Measurements from ENCODE around the gene NUP85.
"Not testable (repeated sequence)": the region's sequence is repeated elsewhere in the genome, so short reads cannot be mapped to it uniquely, and the experiment has no call there.

The NUP85 gene

GRCh38 chr17:75240394-75241142 lies 35.1 kb downstream of the NUP85 start:
- DNase-seq (ENCODE audit: extremely low read depth in 1 of 2, low read depth in 1 of 2), result no peak

DNA sequence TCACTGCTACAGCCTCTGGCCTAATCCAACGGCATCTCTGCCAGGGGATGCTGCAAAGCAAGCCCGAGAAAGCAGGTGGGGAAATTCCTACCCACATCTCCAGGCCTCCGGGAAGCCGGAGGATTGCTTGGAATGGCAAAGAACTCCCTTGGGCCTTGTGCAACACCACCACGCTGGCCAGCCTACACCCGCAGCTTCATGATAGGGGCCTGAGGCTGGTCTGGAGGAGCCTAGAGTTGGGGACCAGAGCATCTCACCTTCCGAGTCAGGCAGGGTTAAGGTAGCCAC lies 35.6 kb downstream of the NUP85 start:
- DNase-seq (ENCODE audit: extremely low read depth in 1 of 2, low read depth in 1 of 2), result no peak

GRCh38 chr17:75241502-75241901 lies 36.0 kb downstream of the NUP85 start:
- DNase-seq (ENCODE audit: extremely low read depth in 1 of 2, low read depth in 1 of 2), result no peak

- no peak for DNase-seq (ENCODE audit: extremely low read depth in 1 of 2, low read depth in 1 of 2)
These were observed 36.5 kb downstream of the NUP85 start for GRCh38 chr17:75241996-75242460.

DNA sequence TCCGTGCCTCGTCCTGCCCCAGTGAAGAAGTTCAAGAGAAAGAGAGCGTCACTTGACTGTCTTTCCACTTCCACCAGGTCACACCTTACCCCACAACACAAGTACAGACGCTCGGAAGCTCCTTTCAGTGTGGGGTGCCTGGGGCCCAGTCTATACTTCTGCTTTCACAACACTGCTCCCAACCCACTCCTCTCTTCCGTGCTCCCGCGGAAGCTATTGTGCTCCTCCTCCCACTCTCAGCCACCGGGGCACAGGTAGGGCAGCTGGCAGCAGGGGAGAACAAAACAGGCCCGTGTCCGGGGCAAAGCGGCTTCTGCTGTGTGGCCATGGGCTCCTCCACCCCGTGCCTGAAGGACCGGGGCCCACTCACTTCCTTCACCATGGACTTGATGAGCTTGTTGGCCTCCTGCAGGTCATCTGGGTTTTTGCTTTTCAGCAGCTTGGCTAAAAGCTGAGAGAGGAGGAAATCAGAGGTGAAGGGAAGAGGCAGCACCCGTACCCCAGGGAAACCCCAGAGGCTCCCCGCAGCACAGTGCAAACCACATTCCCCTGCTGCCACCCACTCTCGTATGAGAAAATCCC lies 37.1 kb downstream of the NUP85 start:
- DNase-seq (ENCODE audit: extremely low read depth in 1 of 2, low read depth in 1 of 2), result no peak

DNA sequence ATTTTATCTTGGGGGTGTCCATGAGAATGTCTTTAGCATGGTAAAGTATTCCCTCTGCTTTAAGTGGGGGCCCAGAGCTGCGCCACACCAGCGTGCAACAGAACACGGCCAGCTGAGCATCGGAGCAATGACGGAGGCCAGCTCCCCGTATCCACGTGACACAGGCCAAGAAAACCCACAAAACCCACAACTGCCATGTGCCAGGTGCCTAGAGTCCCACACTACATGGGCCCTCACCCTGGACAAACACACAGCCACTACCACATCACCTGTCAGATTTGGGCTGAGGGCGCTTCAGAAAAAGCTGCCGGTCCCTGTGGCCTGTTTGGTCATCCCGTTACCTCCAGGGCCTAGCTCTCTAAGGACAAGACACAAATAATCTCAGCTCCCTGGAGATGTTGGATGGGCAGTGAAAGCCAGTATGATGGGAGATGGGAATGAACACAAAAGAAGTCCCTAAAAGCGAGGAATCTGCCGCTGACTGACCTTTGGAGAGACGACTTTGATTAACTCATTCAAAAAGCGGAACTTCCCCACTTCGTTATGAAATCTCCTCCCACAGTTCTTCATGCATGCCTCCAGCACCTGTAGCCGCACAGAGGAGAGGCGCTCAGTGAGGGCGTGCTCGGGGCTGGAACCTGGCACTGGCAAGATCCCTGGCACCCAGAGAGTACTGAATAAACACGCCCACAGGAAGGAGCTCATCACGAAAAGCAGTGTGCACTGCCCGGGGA lies 38.8 kb downstream of the NUP85 start:
- no peak for DNase-seq (ENCODE audit: extremely low read depth in 1 of 2, low read depth in 1 of 2)

GRCh38 chr17:75245011-75245410 lies 39.5 kb downstream of the NUP85 start:
- no peak for DNase-seq (ENCODE audit: extremely low read depth in 1 of 2, low read depth in 1 of 2)

DNA sequence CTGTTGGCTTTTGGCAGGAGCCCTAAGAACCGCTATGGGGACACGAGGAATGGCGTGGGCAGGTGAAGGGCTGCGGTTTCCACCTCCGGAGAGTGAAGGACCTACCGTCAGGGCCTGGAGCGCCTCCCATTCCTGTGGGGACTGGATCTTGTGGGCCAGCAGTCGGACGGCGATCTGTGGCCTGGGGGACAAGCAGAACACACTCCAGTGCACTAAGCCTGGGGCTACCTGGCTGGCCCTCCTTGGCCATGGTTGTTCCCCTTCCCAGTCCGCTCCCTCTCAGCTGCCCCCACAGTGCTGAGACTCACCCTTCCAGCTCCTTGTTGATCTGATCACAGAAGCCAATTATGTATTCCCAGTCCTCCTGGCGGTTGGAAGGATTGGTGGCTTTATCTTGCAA lies 40.9 kb downstream of the NUP85 start:
- no peak for DNase-seq (ENCODE audit: extremely low read depth in 1 of 2, low read depth in 1 of 2)

DNA sequence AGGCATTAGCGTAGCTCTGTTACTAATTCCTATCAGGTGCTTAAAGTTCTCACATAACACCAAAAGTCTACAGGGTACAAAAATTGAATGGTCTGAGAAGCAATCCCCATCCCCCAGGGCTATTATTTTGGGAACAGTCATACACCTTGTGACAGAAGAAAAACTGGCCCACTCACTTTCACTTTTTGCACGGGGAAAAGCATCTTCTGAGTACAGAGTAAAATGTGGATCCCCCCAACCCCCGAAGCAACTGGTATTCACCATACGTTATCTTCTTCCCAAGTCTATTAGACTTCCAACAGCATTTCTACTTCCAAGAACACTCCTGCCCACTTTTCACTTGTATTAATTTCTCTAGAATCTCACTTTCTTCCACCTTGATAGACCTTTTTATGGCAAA lies 44.1 kb downstream of the NUP85 start:
- DNase-seq (ENCODE audit: extremely low read depth in 1 of 2, low read depth in 1 of 2), result no peak

DNA sequence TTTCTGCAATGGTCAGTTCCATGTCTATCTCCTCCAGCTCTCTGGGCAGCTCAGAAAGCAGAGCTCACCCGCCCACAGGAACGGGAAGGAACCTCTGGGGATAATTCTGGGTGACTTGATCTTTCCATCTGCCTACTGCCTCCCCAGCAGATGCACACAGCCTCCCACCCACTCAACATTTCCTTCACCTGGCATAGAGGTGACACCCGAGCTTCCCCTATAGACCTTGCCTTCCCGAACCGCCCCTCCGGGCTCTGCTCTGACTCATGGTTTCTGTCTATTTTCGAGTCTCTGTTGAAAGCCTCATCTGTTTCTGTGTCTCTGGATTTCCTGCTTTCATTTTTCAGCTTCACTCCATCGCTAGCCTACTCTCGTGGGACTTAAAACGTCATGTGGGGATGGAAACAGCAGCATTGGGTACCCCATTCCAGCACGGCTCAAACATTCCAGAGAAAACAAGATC lies 44.6 kb downstream of the NUP85 start:
- DNase-seq (ENCODE audit: extremely low read depth in 1 of 2, low read depth in 1 of 2), result peak in 1 of 2 donors; percentile 43

DNA sequence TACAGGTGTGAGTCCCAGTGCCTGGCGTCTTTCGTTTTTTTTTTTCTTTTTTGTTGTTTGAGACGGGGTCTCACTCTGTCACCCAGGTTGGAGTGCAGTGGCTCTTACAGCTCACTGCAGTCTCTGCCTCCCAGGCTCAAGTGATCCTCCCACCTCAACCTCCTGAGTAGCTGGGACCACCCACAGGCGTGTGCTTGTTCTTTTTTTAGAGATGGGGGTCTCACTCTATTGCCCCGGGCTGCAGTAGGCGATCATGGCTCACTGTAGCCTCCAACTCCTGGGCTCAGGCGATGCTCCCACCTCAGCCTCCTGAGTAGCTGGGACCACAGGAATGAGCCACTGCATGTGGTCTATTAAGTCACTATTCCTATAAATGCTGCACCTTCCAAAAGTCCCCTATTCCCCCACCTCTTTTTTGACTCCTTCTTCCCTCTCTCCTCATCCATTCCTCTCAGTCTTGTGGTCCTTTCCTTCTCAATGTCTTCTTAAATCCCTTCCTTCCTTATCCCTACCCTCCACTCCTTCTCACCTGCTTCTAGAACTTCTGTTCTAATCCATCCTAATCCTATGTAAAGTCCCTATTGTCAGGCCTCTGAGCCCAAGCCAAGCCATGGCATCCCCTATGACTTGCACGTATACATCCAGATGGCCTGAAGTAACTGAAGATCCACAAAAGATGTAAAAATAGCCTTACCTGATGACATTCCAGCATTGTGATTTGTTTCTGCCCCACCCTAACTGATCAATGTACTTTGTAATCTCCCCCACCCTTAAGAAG lies 46.7 kb downstream of the NUP85 start:
- no peak for DNase-seq (ENCODE audit: extremely low read depth in 1 of 2, low read depth in 1 of 2)

DNA sequence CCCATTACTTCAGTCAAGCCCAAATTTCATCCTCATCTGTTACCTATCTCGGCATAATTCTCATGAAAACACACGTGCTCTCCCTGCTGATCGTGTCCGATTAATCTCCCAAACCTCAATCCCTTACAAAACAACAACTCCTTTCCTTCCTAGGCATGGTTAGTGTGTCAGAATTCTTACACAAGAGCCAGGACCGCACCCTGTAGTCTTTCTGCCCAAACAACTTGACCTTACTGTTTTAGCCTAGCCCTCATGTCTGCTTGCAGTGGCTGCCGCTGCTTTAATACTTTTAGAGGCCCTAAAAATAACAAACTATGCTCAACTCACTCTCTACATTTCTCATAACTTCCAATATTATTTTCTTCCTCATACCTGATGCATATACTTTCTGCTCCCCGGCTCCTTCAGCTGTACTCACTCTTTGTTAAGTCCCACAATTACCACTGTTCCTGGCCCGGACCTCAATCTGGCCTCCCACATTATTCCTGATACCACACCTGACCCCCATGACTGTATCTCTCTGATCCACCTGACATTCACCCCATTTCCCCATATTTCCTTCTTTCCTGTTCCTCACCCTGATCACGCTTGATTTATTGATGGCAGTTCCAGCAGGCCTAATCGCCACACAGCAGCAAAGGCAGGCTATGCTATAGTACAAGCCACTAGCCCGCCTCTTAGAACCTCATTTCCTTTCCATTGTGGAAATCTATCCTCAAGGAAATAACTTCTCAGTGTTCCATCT lies 50.6 kb downstream of the NUP85 start:
- not testable (repeated sequence) for DNase-seq (ENCODE audit: extremely low read depth in 1 of 2, low read depth in 1 of 2)

DNA sequence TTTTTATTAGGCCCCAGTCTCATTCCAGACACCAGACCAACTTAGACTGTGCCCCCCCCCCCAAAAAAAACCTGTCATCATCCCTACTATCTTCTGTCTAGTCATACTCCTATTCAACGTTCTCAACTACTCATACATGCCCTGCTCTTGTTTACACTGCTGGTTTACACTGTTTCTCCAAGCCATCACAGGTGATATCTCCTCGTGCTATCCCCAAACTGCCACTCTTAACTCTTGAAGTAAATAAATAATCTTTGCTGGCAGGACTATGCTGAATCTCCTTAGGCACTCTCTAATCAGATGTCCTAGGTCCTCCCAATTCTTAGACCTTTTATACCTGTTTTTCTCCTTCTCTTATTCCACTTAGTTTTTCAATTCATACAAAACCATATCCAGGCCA lies 51.7 kb downstream of the NUP85 start:
- DNase-seq (ENCODE audit: extremely low read depth in 1 of 2, low read depth in 1 of 2), result not testable (repeated sequence)

- DNase-seq (ENCODE audit: extremely low read depth in 1 of 2, low read depth in 1 of 2), result no peak
These were observed 55.3 kb downstream of the NUP85 start for GRCh38 chr17:75260641-75261335.

DNA sequence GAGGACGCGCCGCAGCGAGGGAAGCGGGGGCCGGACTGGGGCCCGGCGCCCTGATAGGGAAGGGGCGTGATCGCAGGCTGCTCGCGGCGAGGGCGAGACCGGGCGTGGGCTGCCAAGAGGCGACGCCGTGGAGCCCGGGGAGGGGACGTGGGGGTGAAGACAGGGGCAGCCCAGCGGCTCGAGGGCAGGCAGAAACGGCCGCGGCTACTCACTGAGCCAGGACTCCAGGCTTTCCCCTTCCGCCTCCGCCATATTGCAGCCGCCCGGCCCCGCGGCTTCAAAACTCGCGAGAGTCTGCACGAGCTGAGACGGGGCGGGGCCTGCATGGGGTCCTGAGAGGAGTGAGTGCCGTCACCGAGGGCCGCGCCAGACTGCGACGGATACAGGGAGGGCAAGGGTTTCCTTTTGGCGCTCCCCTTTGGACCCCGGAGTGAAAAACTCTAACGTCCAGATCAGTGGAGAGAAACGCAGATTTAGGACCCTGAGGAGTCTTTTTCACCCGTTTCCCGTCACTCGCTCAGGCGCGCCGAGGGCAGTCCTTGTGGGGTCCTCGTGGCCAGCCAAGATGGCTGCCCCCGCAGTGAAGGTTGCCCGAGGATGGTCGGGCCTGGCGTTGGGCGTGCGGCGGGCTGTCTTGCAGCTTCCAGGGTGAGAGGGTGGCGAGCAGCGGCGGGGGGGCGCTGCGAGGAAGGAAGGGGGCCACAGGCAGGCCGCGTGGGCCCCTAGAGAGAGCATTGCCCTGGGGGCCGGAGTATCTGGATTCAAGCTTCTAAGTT lies 56.0 kb downstream of the NUP85 start, which contains the start of the genes GGA3 and MRPS7:
TSS of gene GGA3 (minus strand) at position 271 of the 776 bp plus-strand sequence. CDS start at position 252, 19 bp downstream.
TSS of gene MRPS7 (plus strand) at position 544 of the 776 bp plus-strand sequence. CDS start at position 566, 22 bp downstream.
- DNase-seq (ENCODE audit: extremely low read depth in 1 of 2, low read depth in 1 of 2), result peak; percentile 91 to 92

GRCh38 chr17:75262112-75262606 lies 56.7 kb downstream of the NUP85 start:
- DNase-seq (ENCODE audit: extremely low read depth in 1 of 2, low read depth in 1 of 2), result no peak

DNA sequence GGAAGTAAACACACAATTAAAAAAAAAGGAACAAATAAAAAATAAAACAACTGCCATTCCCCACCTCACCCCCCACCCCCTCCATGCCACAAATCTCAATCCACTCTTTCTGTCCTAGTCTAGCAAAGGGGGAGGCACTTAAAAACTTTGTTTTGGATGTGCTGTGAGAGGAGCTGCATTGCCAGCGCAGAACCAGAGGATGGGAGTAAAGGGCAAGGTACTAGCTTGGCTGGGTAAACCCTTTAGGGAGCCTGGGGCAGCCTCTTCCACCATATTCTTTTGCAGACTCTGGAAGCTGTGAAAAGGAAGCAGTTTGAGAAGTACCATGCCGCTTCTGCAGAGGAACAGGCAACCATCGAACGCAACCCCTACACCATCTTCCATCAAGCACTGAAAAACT lies 57.6 kb downstream of the NUP85 start:
- DNase-seq (ENCODE audit: extremely low read depth in 1 of 2, low read depth in 1 of 2), result no peak

DNA sequence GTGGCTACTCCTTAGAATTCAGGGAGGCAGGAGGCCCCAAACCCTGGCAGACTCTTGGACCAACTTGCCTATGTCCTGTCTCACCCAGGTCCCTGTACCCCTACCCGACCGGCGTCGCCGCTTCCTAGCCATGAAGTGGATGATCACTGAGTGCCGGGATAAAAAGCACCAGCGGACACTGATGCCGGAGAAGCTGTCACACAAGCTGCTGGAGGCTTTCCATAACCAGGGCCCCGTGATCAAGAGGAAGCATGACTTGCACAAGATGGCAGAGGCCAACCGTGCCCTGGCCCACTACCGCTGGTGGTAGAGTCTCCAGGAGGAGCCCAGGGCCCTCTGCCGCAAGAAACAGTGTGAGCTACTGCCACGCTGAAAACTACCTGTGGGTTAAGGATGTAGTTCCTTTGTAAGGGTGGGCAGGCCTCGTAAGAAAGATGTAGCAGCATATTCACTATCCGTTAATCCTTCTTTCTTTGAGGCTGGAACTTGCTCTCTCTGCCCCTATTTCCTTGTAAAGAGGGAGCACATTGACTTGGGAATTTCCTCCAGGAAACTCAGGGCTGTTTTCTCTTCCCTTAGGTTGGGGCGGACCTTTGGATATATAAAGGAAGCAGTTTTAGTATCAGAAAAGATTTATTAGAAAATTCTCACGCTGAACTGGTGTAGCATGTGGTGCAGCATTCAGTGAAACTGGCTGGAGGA lies 60.3 kb downstream of the NUP85 start:
- no peak for DNase-seq (ENCODE audit: extremely low read depth in 1 of 2, low read depth in 1 of 2)
